DND-41 (cell line): ENCODE data around the gene TACR1.

Source experiments
- ATAC-seq: fragments of 200-7000 bp; cut with Tn5 transposase; 3 replicates; pipeline ENCODE4 v1.9.1; 2021; ENCODE audit warnings: low read depth; ENCODE audit not compliant: insufficient read depth
- DNase-seq: peaks from one replicate; pipeline ENCODE4 v3.0.0-alpha.2; 2020
- H2AFZ ChIP-seq: 2 replicates; pipeline ENCODE4 v1.6.0; 2012; ENCODE audit warnings: low read depth, low read length
- H3K27ac ChIP-seq: 2 replicates; pipeline ENCODE4 v1.5.1; 2012; ENCODE audit warnings: low read length, inconsistent platforms
- H3K27me3 ChIP-seq: fragments of 200-600 bp; sonication (generic); 2 replicates; pipeline ENCODE4 v1.6.0; 2012; ENCODE audit warnings: low read length, mild to moderate bottlenecking, inconsistent platforms; ENCODE audit not compliant: insufficient read depth, poor library complexity
- H3K36me3 ChIP-seq: 2 replicates; pipeline ENCODE4 v1.5.1; 2012; ENCODE audit warnings: low read length, inconsistent platforms; ENCODE audit not compliant: insufficient read depth
- H3K4me1 ChIP-seq: 2 replicates; pipeline ENCODE4 v1.5.1; 2012; ENCODE audit warnings: mild to moderate bottlenecking, low read length; ENCODE audit not compliant: insufficient read depth
- H3K4me2 ChIP-seq: 2 replicates; pipeline ENCODE4 v1.6.0; 2012; ENCODE audit warnings: mild to moderate bottlenecking, moderate library complexity, low read length, inconsistent platforms; ENCODE audit not compliant: insufficient read depth
- H3K4me3 ChIP-seq, 2 experiments: fragments of 200-600 bp in 1 of 2; shearing (Covaris generic) in 1 of 2; 2 replicates each; pipeline ENCODE4 v1.5.1; 2012 to 2016; ENCODE audit warnings: inconsistent platforms in 2 of 2, low read length in 2 of 2, mild to moderate bottlenecking in 2 of 2, low read depth in 1 of 2, moderate library complexity in 1 of 2
- H3K79me2 ChIP-seq: 2 replicates; pipeline ENCODE4 v1.6.0; 2012; ENCODE audit warnings: low read length, inconsistent platforms; ENCODE audit not compliant: insufficient read depth
- H3K9ac ChIP-seq: 2 replicates; pipeline ENCODE4 v1.6.0; 2012; ENCODE audit warnings: low read depth, mild to moderate bottlenecking, inconsistent platforms, low read length, moderate library complexity
- H3K9me3 ChIP-seq: 2 replicates; pipeline ENCODE4 v1.5.1; 2012; ENCODE audit warnings: low read length, moderate library complexity, mild to moderate bottlenecking, inconsistent platforms; ENCODE audit not compliant: insufficient read depth, severe bottlenecking
- H4K20me1 ChIP-seq: 2 replicates; pipeline ENCODE4 v1.6.0; 2012; ENCODE audit warnings: low read length; ENCODE audit not compliant: insufficient read depth
- CTCF ChIP-seq: IDR thresholded peaks from 2 replicates; pipeline ENCODE4 v1.5.1; 2012; ENCODE audit warnings: borderline replicate concordance, low read length, moderate library complexity, mild to moderate bottlenecking; ENCODE audit not compliant: poor library complexity, severe bottlenecking; ENCODE audit errors: extremely low read depth
- EZH2 ChIP-seq: IDR thresholded peaks from 3 replicates; pipeline ENCODE4 v1.6.1; 2012; ENCODE audit warnings: borderline replicate concordance, low read depth, mild to moderate bottlenecking, moderate library complexity, low read length, inconsistent platforms; ENCODE audit not compliant: severe bottlenecking

The TACR1 gene

GRCh38 chr2:75077909-75078308 is 121.4 kb downstream of the TACR1 start:
- no peaks in the 10 kb centered on the region for H3K27me3 ChIP-seq
- no peak overlapping the region for H3K9ac ChIP-seq
- H3K36me3 ChIP-seq = no peaks in the 10 kb centered on the region
- DNase-seq = no peak
- H2AFZ ChIP-seq = no peak overlapping the region
- no peaks in the 10 kb centered on the region for H3K79me2 ChIP-seq
- no peak overlapping the region for H3K27ac ChIP-seq
- H4K20me1 ChIP-seq = no peaks in the 10 kb centered on the region
- H3K4me2 ChIP-seq = no peak overlapping the region
- no peaks in the 10 kb centered on the region for H3K4me1 ChIP-seq
- H3K4me3 ChIP-seq = no peak overlapping the region
- TF ChIP-seq EZH2 (no peak), CTCF (no peak)
- no peak for ATAC-seq
- no peaks in the 10 kb centered on the region for H3K9me3 ChIP-seq

- no peak overlapping the region for H3K27ac ChIP-seq
- H3K4me1 ChIP-seq = no peaks in the 10 kb centered on the region
- H3K4me2 ChIP-seq = no peak overlapping the region
- ATAC-seq (no peak), DNase-seq (no peak)
- H3K36me3 ChIP-seq = no peaks in the 10 kb centered on the region
- no peaks in the 10 kb centered on the region for H3K27me3 ChIP-seq
- no peaks in the 10 kb centered on the region for H4K20me1 ChIP-seq
- TF ChIP-seq CTCF = no peak
- no peak for TF ChIP-seq EZH2
- H3K79me2 ChIP-seq = no peaks in the 10 kb centered on the region
- no peak overlapping the region for H3K4me3 ChIP-seq
- no peak overlapping the region for H2AFZ ChIP-seq
- H3K9ac ChIP-seq = no peak overlapping the region
- no peaks in the 10 kb centered on the region for H3K9me3 ChIP-seq
Observed at GRCh38 chr2:75076088-75076487, 123.2 kb downstream of the TACR1 start.

GRCh38 chr2:75074708-75075107 is 124.6 kb downstream of the TACR1 start:
- no peak overlapping the region for H3K4me3 ChIP-seq
- DNase-seq = no peak
- H3K4me2 ChIP-seq = no peak overlapping the region
- H2AFZ ChIP-seq = no peak overlapping the region
- H4K20me1 ChIP-seq = no peaks in the 10 kb centered on the region
- no peaks in the 10 kb centered on the region for H3K4me1 ChIP-seq
- no peak overlapping the region for H3K9ac ChIP-seq
- no peaks in the 10 kb centered on the region for H3K9me3 ChIP-seq
- ATAC-seq = no peak
- no peak for TF ChIP-seq EZH2
- TF ChIP-seq CTCF = no peak
- no peak overlapping the region for H3K27ac ChIP-seq
- H3K36me3 ChIP-seq = no peaks in the 10 kb centered on the region
- no peaks in the 10 kb centered on the region for H3K27me3 ChIP-seq
- H3K79me2 ChIP-seq = no peaks in the 10 kb centered on the region

- TF ChIP-seq CTCF = no peak
- TF ChIP-seq EZH2 = no peak
- no peak for DNase-seq
- Histone ChIP-seq H3K4me2 (no peak overlapping the region), H3K9ac (no peak overlapping the region), H3K27ac (no peak overlapping the region), H3K27me3 (no peaks in the 10 kb centered on the region), H3K36me3 (no peaks in the 10 kb centered on the region), H3K79me2 (no peaks in the 10 kb centered on the region), H3K9me3 (no peaks in the 10 kb centered on the region), H3K4me1 (no peaks in the 10 kb centered on the region), H2AFZ (no peak overlapping the region), H4K20me1 (no peaks in the 10 kb centered on the region), H3K4me3 (no peak overlapping the region)
- no peak for ATAC-seq
Observed at GRCh38 chr2:75074228-75074627, 125.1 kb downstream of the TACR1 start.
